ENCODE results near the gene DNAJB6. TPM values are rescaled to one million over a fixed set of nuclear protein-coding genes. Genes with fewer than 3 reads are reported as not detected.

The DNAJB6 gene
- total and polyA plus RNA-seq, 2 experiments from 2014 or later: 92.2 to 110 TPM

DNA sequence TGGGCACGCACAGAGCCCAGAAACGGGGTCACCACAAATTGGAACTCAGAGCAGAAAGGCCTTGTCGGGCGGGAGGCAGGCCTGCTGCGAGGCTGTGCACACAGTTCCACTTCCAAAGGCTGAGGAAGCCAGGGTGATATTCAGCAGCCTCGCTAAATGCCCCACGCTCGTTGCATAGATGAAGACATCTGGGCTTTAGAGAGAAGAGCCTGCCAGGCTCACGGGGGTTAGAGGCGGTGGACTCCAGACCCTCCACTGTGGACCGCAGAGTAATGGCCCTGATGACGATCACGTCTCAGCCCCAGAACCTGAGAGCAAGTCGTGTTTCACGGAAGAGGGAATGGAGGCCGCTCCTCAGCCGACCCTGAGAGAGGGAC is 104.2 kb downstream of the DNAJB6 start:
- no peak overlapping the region for H2AFZ ChIP-seq
- no peaks in the 10 kb centered on the region for H3K79me2 ChIP-seq
- H3K4me1 ChIP-seq (ENCODE audit: insufficient read depth): no peaks in the 10 kb centered on the region
- H3K9me3 ChIP-seq (ENCODE audit: low read depth): no peaks in the 10 kb centered on the region
- H4K20me1 ChIP-seq (ENCODE audit: insufficient read depth, poor library complexity, severe bottlenecking): no peaks in the 10 kb centered on the region
- H3K36me3 ChIP-seq (replicated peaks; ENCODE audit: insufficient read depth, low read depth): no peaks in the 10 kb centered on the region
- TF ChIP-seq EZH2 (IDR thresholded peaks at IDR 0.05; ENCODE audit: borderline replicate concordance) (no peak), EZH2phosphoT487 (IDR thresholded peaks at IDR 0.05; ENCODE audit: low read depth, severe bottlenecking, unreplicated experiment) (no peak)
- TF ChIP-seq, protein P1, sequence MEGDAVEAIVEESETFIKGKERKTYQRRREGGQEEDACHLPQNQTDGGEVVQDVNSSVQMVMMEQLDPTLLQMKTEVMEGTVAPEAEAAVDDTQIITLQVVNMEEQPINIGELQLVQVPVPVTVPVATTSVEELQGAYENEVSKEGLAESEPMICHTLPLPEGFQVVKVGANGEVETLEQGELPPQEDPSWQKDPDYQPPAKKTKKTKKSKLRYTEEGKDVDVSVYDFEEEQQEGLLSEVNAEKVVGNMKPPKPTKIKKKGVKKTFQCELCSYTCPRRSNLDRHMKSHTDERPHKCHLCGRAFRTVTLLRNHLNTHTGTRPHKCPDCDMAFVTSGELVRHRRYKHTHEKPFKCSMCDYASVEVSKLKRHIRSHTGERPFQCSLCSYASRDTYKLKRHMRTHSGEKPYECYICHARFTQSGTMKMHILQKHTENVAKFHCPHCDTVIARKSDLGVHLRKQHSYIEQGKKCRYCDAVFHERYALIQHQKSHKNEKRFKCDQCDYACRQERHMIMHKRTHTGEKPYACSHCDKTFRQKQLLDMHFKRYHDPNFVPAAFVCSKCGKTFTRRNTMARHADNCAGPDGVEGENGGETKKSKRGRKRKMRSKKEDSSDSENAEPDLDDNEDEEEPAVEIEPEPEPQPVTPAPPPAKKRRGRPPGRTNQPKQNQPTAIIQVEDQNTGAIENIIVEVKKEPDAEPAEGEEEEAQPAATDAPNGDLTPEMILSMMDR (IDR thresholded peaks at IDR 0.05; ENCODE audit: poor library complexity): no peak
- H3K27ac ChIP-seq: no peak overlapping the region
- H3K4me3 ChIP-seq: no peak overlapping the region
- no peak overlapping the region for H3K4me2 ChIP-seq
- no peak for DNase-seq (ENCODE audit: low spot score)
- no peaks in the 10 kb centered on the region for H3K27me3 ChIP-seq
- WGBS (ENCODE audit: low lambda C conversion rate, missing lambda C conversion rate): 92% methylated on average over 17 of the region's 17 CpGs
- H3K9me2 ChIP-seq (replicated peaks; ENCODE audit: insufficient read depth): no peaks in the 10 kb centered on the region

DNA sequence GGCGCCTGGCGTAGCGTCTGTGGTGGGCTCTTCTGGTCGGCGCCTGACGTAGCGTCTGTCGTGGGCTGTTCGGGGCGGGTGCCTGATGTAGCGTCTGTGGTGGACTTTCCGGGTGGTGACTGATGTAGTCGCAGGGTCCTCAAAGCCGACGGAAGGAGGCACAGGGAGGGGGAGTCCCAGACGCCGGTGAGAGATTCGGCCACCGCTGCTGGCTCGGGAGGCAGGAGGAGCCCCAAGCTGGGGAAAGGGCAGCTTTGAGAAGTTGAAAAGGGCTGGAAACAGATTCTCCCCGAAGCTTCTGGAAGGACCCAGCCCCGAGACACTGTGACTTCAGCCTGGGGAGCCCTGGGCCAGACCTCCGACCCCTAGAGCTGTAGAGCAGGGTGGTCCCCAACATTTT is 105.7 kb downstream of the DNAJB6 start:
- Histone ChIP-seq H3K36me3 (replicated peaks; ENCODE audit: insufficient read depth, low read depth) (no peaks in the 10 kb centered on the region), H3K4me1 (ENCODE audit: insufficient read depth) (no peaks in the 10 kb centered on the region), H3K4me2 (no peak overlapping the region), H2AFZ (no peak overlapping the region), H3K27me3 (no peaks in the 10 kb centered on the region), H3K4me3 (no peak overlapping the region), H3K27ac (no peak overlapping the region), H3K79me2 (no peaks in the 10 kb centered on the region), H3K9me3 (ENCODE audit: low read depth) (no peaks in the 10 kb centered on the region), H3K9me2 (replicated peaks; ENCODE audit: insufficient read depth) (no peaks in the 10 kb centered on the region), H4K20me1 (ENCODE audit: insufficient read depth, poor library complexity, severe bottlenecking) (no peaks in the 10 kb centered on the region)
- 97% methylated on average over 15 of the region's 23 CpGs for WGBS (ENCODE audit: low lambda C conversion rate, missing lambda C conversion rate)
- TF ChIP-seq EZH2 (IDR thresholded peaks at IDR 0.05; ENCODE audit: borderline replicate concordance) (no peak), EZH2phosphoT487 (IDR thresholded peaks at IDR 0.05; ENCODE audit: low read depth, severe bottlenecking, unreplicated experiment) (no peak)
- TF ChIP-seq, protein P1 (IDR thresholded peaks at IDR 0.05; ENCODE audit: poor library complexity): no peak
- DNase-seq (ENCODE audit: low spot score): no peak

DNA sequence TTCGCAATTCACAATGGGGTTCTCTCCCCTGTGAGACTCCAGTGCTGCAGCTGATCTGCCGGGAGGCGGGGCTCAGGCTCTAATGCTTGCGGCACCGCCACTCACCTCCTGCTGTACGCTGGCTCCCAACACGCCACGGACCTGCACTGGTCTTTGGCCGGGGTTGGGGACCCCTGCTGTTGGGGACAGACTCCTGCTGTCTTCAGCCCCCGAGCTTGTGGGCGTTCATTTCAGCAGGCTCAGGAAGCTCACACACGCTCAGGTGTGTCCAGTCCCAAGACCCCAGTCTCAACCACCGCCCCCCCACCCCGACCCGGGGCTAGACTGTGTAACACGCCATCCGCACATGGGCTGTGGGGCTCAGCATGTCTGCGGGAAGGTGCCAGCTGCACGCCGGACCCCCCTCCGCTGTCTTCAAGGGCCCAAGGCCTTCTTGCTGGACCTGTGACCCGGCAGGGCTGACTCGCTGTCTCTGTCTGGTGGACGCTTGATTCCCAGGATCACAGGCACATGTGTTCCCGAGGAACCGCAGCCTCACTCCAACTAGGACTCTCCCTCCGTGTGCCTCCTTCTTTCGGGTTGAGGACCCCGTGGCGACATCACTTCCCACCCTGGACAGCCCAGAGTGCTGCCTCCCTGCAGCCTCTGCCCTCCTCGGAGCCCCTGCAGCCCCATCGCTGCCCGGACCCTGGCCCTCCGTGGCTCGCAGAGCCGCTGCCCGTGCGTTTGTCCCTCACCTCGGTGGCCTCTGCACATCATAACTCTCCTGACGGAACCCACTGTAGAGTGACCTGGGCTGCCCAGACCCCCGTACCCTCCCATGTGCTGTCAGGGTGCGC is 106.4 kb downstream of the DNAJB6 start:
- Histone ChIP-seq H3K79me2 (no peaks in the 10 kb centered on the region), H3K27me3 (no peaks in the 10 kb centered on the region), H4K20me1 (ENCODE audit: insufficient read depth, poor library complexity, severe bottlenecking) (no peaks in the 10 kb centered on the region), H3K27ac (no peak overlapping the region), H3K4me1 (ENCODE audit: insufficient read depth) (no peaks in the 10 kb centered on the region), H3K36me3 (replicated peaks; ENCODE audit: insufficient read depth, low read depth) (no peaks in the 10 kb centered on the region), H3K9me3 (ENCODE audit: low read depth) (no peaks in the 10 kb centered on the region), H3K4me2 (no peak overlapping the region), H2AFZ (no peak overlapping the region), H3K9me2 (replicated peaks; ENCODE audit: insufficient read depth) (no peaks in the 10 kb centered on the region), H3K4me3 (no peak overlapping the region)
- DNase-seq (ENCODE audit: low spot score): no peak
- 89% methylated on average over 34 of the region's 42 CpGs for WGBS (ENCODE audit: low lambda C conversion rate, missing lambda C conversion rate)
- TF ChIP-seq, protein P1 (IDR thresholded peaks at IDR 0.05; ENCODE audit: poor library complexity): no peak
- no peak for TF ChIP-seq EZH2 (IDR thresholded peaks at IDR 0.05; ENCODE audit: borderline replicate concordance)
- no peak for TF ChIP-seq EZH2phosphoT487 (IDR thresholded peaks at IDR 0.05; ENCODE audit: low read depth, severe bottlenecking, unreplicated experiment)

Measured in hepatocyte (in vitro differentiated cells).